Neural cell (in vitro differentiated cells): ENCODE measurements around the gene LIMCH1. TPM values are rescaled to one million over a fixed set of nuclear protein-coding genes. Genes with fewer than 3 reads are reported as not detected.

ENCODE experiments used
- H2AFZ ChIP-seq: fragments of 200-600, 300-800 bp; sonication (generic), shearing (Covaris generic); 2 replicates; pipeline ENCODE4 v1.6.0; 2014; ENCODE audit warnings: low read depth, mild to moderate bottlenecking, antibody characterized with exemption, low read length, moderate library complexity
- H3F3A ChIP-seq: fragments of 200-600 bp; shearing (Covaris generic); 2 replicates; pipeline ENCODE4 v1.6.1; 2016; ENCODE audit warnings: mild to moderate bottlenecking, moderate library complexity, mixed read lengths, antibody characterized with exemption, low read length; ENCODE audit not compliant: insufficient read depth, poor library complexity, severe bottlenecking
- H3K27ac ChIP-seq: fragments of 200-600, 300-800 bp; sonication (generic), shearing (Covaris generic); 2 replicates; pipeline ENCODE4 v1.5.1; 2014; ENCODE audit warnings: mild to moderate bottlenecking, low read length, moderate library complexity
- H3K27me3 ChIP-seq: fragments of 300-800, 200-600 bp; sonication (generic), shearing (Covaris generic); 2 replicates; pipeline ENCODE4 v1.6.0; 2014; ENCODE audit warnings: mild to moderate bottlenecking, low read depth, low read length, moderate library complexity; ENCODE audit not compliant: insufficient read depth
- H3K36me3 ChIP-seq: fragments of 300-800, 200-600 bp; sonication (generic), shearing (Covaris generic); 2 replicates; pipeline ENCODE4 v1.5.1; 2014; ENCODE audit warnings: mild to moderate bottlenecking, antibody characterized with exemption, low read length, moderate library complexity; ENCODE audit not compliant: insufficient read depth
- H3K4me2 ChIP-seq: fragments of 300-800, 200-600 bp; sonication (generic), shearing (Covaris generic); 2 replicates; pipeline ENCODE4 v1.6.0; 2014; ENCODE audit warnings: mild to moderate bottlenecking, low read length
- H3K4me3 ChIP-seq: fragments of 300-800, 200-600 bp; sonication (generic), shearing (Covaris generic); 2 replicates; pipeline ENCODE4 v1.5.1; 2014; ENCODE audit warnings: mild to moderate bottlenecking, low read length, moderate library complexity
- H3K79me2 ChIP-seq: fragments of 200-600 bp; shearing (Covaris generic); replicated peaks from 2 replicates; pipeline ENCODE4 v1.6.0; 2014; ENCODE audit warnings: mild to moderate bottlenecking, low read length, moderate library complexity; ENCODE audit not compliant: insufficient read depth
- H3K9ac ChIP-seq: fragments of 300-800, 200-600 bp; sonication (generic), shearing (Covaris generic); 2 replicates; pipeline ENCODE4 v1.6.1; 2016; ENCODE audit warnings: mild to moderate bottlenecking, low read length, mixed read lengths
- H3K9me2 ChIP-seq: fragments of 200-600 bp; shearing (Covaris generic); 2 replicates; pipeline ENCODE4 v1.6.1; 2016; ENCODE audit warnings: mild to moderate bottlenecking, low read length, mixed read lengths; ENCODE audit not compliant: insufficient read depth
- H3K9me3 ChIP-seq: fragments of 200-600, 300-800 bp; sonication (generic), shearing (Covaris generic); 2 replicates; pipeline ENCODE4 v1.6.1; 2016; ENCODE audit warnings: mild to moderate bottlenecking, mixed run types, low read length, moderate library complexity, mixed read lengths
- H4K20me1 ChIP-seq: fragments of 200-600 bp; shearing (Covaris generic); 2 replicates; pipeline ENCODE4 v1.6.1; 2016; ENCODE audit warnings: mild to moderate bottlenecking, mixed run types; ENCODE audit not compliant: insufficient read depth
- CTCF ChIP-seq: fragments of 450-650 bp; IDR thresholded peaks from 2 replicates; pipeline ENCODE4 v1.5.1; 2014; ENCODE audit warnings: antibody characterized with exemption, mild to moderate bottlenecking, moderate library complexity; ENCODE audit not compliant: poor library complexity, severe bottlenecking
- EP300 ChIP-seq: fragments of 450-650 bp; conservative IDR thresholded peaks from 2 replicates; pipeline ENCODE4 v1.6.1; 2014; ENCODE audit warnings: antibody characterized with exemption, mild to moderate bottlenecking, moderate library complexity; ENCODE audit not compliant: poor library complexity, severe bottlenecking
- EZH2 ChIP-seq: fragments of 200-600, 300-800 bp; shearing (Covaris generic), sonication (generic); IDR thresholded peaks from 2 replicates; pipeline ENCODE4 v1.6.1; 2014; ENCODE audit warnings: antibody characterized with exemption, low read length, borderline replicate concordance, mild to moderate bottlenecking; ENCODE audit not compliant: insufficient read depth, poor library complexity, severe bottlenecking
- MXI1 ChIP-seq: fragments of 450-650 bp; conservative IDR thresholded peaks from 2 replicates; pipeline ENCODE4 v1.6.1; 2014; ENCODE audit warnings: antibody characterized with exemption, mild to moderate bottlenecking; ENCODE audit not compliant: poor library complexity, severe bottlenecking
- POLR2AphosphoS5 ChIP-seq: IDR thresholded peaks from 2 replicates; pipeline ENCODE4 v1.6.1; 2012
- RAD21 ChIP-seq: fragments of 450-650 bp; conservative IDR thresholded peaks from 2 replicates; pipeline ENCODE4 v1.6.1; 2014; ENCODE audit warnings: antibody characterized with exemption, mild to moderate bottlenecking, moderate library complexity
- REST ChIP-seq: IDR thresholded peaks from 2 replicates; pipeline ENCODE4 v1.6.1; 2012; ENCODE audit warnings: borderline replicate concordance
- SMC3 ChIP-seq: fragments of 450-650 bp; conservative IDR thresholded peaks from 2 replicates; pipeline ENCODE4 v1.6.1; 2014; ENCODE audit warnings: antibody characterized with exemption, mild to moderate bottlenecking, moderate library complexity; ENCODE audit not compliant: poor library complexity
- TAF1 ChIP-seq: IDR thresholded peaks from 2 replicates; pipeline ENCODE4 v1.6.1; 2012; ENCODE audit warnings: low read depth
- polyA plus RNA-seq: library from polyadenylated mRNA; depleted of rRNA; stranded (reverse); fragments of >200 nt; gene quantifications from 2 replicates; pipeline ENCODE4 v1.2.3, GENCODE V29; 2014

Gene LIMCH1
- polyA plus RNA-seq, 1 donor from 2014 or later: 9.1 TPM

GRCh38 chr4:41644915-41645295, 106.9 kb downstream of the LIMCH1 start:
- H3K9ac ChIP-seq: no peak overlapping the region
- no peak overlapping the region for H3K4me2 ChIP-seq
- H3K9me3 ChIP-seq: no peaks in the 10 kb centered on the region
- no peaks in the 10 kb centered on the region for H3K9me2 ChIP-seq
- no peaks in the 10 kb centered on the region for H4K20me1 ChIP-seq
- H3K27ac ChIP-seq: no peak overlapping the region
- H3K79me2 ChIP-seq: no peaks in the 10 kb centered on the region
- H3K27me3 ChIP-seq: peaks cover 12% of the 10 kb centered on the region
- TF ChIP-seq SMC3 (no peak), EP300 (no peak), EZH2 (no peak), CTCF (no peak), TAF1 (no peak), POLR2AphosphoS5 (no peak), REST (no peak), RAD21 (no peak), MXI1 (no peak)
- no peak overlapping the region for H2AFZ ChIP-seq
- peak overlapping the region; percentile 51 for H3K4me3 ChIP-seq
- no peaks in the 10 kb centered on the region for H3K36me3 ChIP-seq
- H3F3A ChIP-seq: no peaks in the 10 kb centered on the region

GRCh38 chr4:41645728-41646390, 107.9 kb downstream of the LIMCH1 start:
- Histone ChIP-seq H4K20me1 (no peaks in the 10 kb centered on the region), H3K9me3 (no peaks in the 10 kb centered on the region), H3K9me2 (no peaks in the 10 kb centered on the region), H2AFZ (no peak overlapping the region), H3K79me2 (no peaks in the 10 kb centered on the region), H3K9ac (no peak overlapping the region), H3K36me3 (no peaks in the 10 kb centered on the region), H3K27me3 (peaks cover 12% of the 10 kb centered on the region), H3K4me2 (no peak overlapping the region), H3K27ac (no peak overlapping the region), H3F3A (no peaks in the 10 kb centered on the region), H3K4me3 (no peak overlapping the region)
- TF ChIP-seq TAF1 (no peak), CTCF (no peak), EZH2 (no peak), POLR2AphosphoS5 (no peak), EP300 (no peak), MXI1 (no peak)
